B cell (primary cell): ENCODE data around the gene RALA. TPM values are rescaled to one million over a fixed set of nuclear protein-coding genes. Genes with fewer than 3 reads are reported as not detected.

Source experiments
- ATAC-seq: fragments of 200-7000 bp; cut with Tn5 transposase; one replicate; pipeline ENCODE4 v1.10.0; 2021; ENCODE audit warnings: low read depth, mild to moderate bottlenecking, moderate number of reproducible peaks, moderate library complexity
- CTCF ChIA-PET: fragments of 350-600 bp; sonication (Branson Sonifier 250); formaldehyde crosslinking; loops from one replicate; lab custom pipeline; 2021; ENCODE audit warnings: antibody characterized with exemption, inconsistent platforms; lab: Charles Lee
- POLR2A ChIA-PET: fragments of 350-600 bp; sonication (Branson Sonifier 250); formaldehyde crosslinking; loops from one replicate; lab custom pipeline; 2021; ENCODE audit warnings: antibody characterized with exemption; lab: Charles Lee
- DNase-seq: peaks from one replicate; pipeline ENCODE4 v3.0.0; 2013
- H2AFZ ChIP-seq: 2 replicates; pipeline ENCODE4 v1.6.1; 2012; ENCODE audit warnings: mild to moderate bottlenecking, low read depth, low read length; ENCODE audit not compliant: insufficient read depth, poor library complexity, severe bottlenecking
- H3K27ac ChIP-seq, 2 donors: 1 replicate in 1 of 2; 2 replicates in 1 of 2; pipeline ENCODE4 v1.5.1; 2012 to 2013; ENCODE audit warnings: low read length in 2 of 2, mild to moderate bottlenecking in 2 of 2, moderate library complexity in 1 of 2
- H3K27me3 ChIP-seq, 4 experiments: fragments of 200-600 bp in 1 of 4; sonication (generic) in 1 of 4; replicated peaks in 1 of 4; 1 replicate in 2 of 4; 2 replicates in 2 of 4; pipeline versions ENCODE4 v1.6.1 to v1.7.0; 2013 to 2016; ENCODE audit warnings: low read length in 3 of 4, mild to moderate bottlenecking in 2 of 4, mixed read lengths in 1 of 4, moderate library complexity in 1 of 4; ENCODE audit not compliant: insufficient read depth in 4 of 4, control insufficient read depth in 3 of 4; ENCODE audit errors: control extremely low read depth in 1 of 4
- H3K36me3 ChIP-seq, 2 experiments: replicated peaks in 1 of 2; 1 replicate in 1 of 2; 2 replicates in 1 of 2; pipeline versions ENCODE4 v1.6.1 to v1.7.1; 2013; ENCODE audit warnings: low read length in 1 of 2; ENCODE audit not compliant: insufficient read depth in 2 of 2, control insufficient read depth in 1 of 2; ENCODE audit errors: control extremely low read depth in 1 of 2, extremely low read depth in 1 of 2
- H3K4me1 ChIP-seq, 2 donors: fragments of 200-600 bp in 1 of 2; sonication (generic) in 1 of 2; 1 replicate in 1 of 2; 2 replicates in 1 of 2; pipeline versions ENCODE4 v1.5.1 to v1.6.1; 2013 to 2017; ENCODE audit warnings: low read length in 2 of 2; ENCODE audit not compliant: control insufficient read depth in 2 of 2, insufficient read depth in 2 of 2
- H3K4me2 ChIP-seq: replicated peaks from 2 replicates; pipeline ENCODE3; 2012; ENCODE audit warnings: mild to moderate bottlenecking, low read depth, low read length; ENCODE audit not compliant: poor library complexity, severe bottlenecking
- H3K4me3 ChIP-seq, 5 experiments: fragments of 200-600 bp in 1 of 5; sonication (generic) in 1 of 5; 1 replicate in 3 of 5; 2 replicates in 2 of 5; pipeline versions ENCODE4 v1.5.1 to v1.7.0; 2011 to 2016; ENCODE audit warnings: low read length in 4 of 5, mild to moderate bottlenecking in 4 of 5, low read depth in 2 of 5, control low read depth in 1 of 5, moderate library complexity in 1 of 5; ENCODE audit not compliant: insufficient read depth in 1 of 5; ENCODE audit errors: control extremely low read depth in 1 of 5, extremely low read depth in 1 of 5
- H3K79me2 ChIP-seq: fragments of 200-600 bp; sonication (generic); one replicate; pipeline ENCODE4 v1.6.0; 2016; ENCODE audit warnings: low read length; ENCODE audit not compliant: control insufficient read depth, insufficient read depth
- H3K9ac ChIP-seq: fragments of 200-600 bp; sonication (generic); 2 replicates; pipeline ENCODE4 v1.6.1; 2017; ENCODE audit warnings: mild to moderate bottlenecking, low read length, moderate library complexity
- H3K9me3 ChIP-seq, 3 donors: one replicate each; pipeline versions ENCODE4 v1.6.1 to v1.7.1; 2013; ENCODE audit warnings: low read length in 2 of 3; ENCODE audit not compliant: control insufficient read depth in 2 of 3, insufficient read depth in 1 of 3; ENCODE audit errors: control extremely low read depth in 1 of 3
- H4K20me1 ChIP-seq: 2 replicates; pipeline ENCODE4 v1.6.0; 2012; ENCODE audit warnings: mild to moderate bottlenecking, low read length; ENCODE audit not compliant: insufficient read depth, control insufficient read depth, poor library complexity, severe bottlenecking
- H3K27ac Mint-ChIP-seq: one replicate; pipeline ENCODE4 v1.8.0; 2021; ENCODE audit warnings: mixed read lengths
- H3K27me3 Mint-ChIP-seq: one replicate; pipeline ENCODE4 v1.8.0; 2021; ENCODE audit warnings: mixed read lengths
- H3K4me1 Mint-ChIP-seq: one replicate; pipeline ENCODE4 v1.8.0; 2021; ENCODE audit warnings: mixed read lengths
- H3K4me3 Mint-ChIP-seq: one replicate; pipeline ENCODE4 v1.8.0; 2021; ENCODE audit warnings: mixed read lengths
- H3K9me3 Mint-ChIP-seq: one replicate; pipeline ENCODE4 v1.8.0; 2022; ENCODE audit warnings: mixed read lengths; ENCODE audit not compliant: insufficient read depth
- CTCF ChIP-seq: fragments of 200-600 bp; IDR thresholded peaks from one replicate; pipeline ENCODE4 v1.8.0; 2022; ENCODE audit warnings: antibody characterized with exemption, mild to moderate bottlenecking
- EZH2 ChIP-seq: IDR thresholded peaks from 2 replicates; pipeline ENCODE4 v1.6.1; 2012; ENCODE audit warnings: borderline replicate concordance, low read depth, mild to moderate bottlenecking, moderate library complexity, low read length; ENCODE audit not compliant: insufficient read depth, poor library complexity, severe bottlenecking
- WGBS: methylation state at CpG from one replicate; pipeline ENCODE4 v1.1.5; 2013; ENCODE audit warnings: missing lambda C conversion rate; ENCODE audit not compliant: insufficient coverage; 5-methylcytosine and 5-hydroxymethylcytosine counted together
- intact Hi-C: fragments of 100-400 bp; cut with micrococcal nuclease; formaldehyde crosslinking; loops from one replicate; pipeline ENCODE4 v1.10.0; 2022
- polyA plus RNA-seq: library from polyadenylated mRNA; depleted of rRNA; stranded (reverse); fragments of >200 nt; gene quantifications from 2 replicates; pipeline ENCODE4 v1.2.3, GENCODE V29; 2012
- total RNA-seq, 2 donors: library from RNA; stranded (reverse); fragments of 120-200 nt in 1 of 2; gene quantifications; 1 replicate in 1 of 2; 2 replicates in 1 of 2; pipeline versions ENCODE4 v1.2.3 to v1.2.4, GENCODE V29; 2013 to 2022

RALA gene
- total and polyA plus RNA-seq, 2 donors (not counting 1 experiment from before 2014, with no cell fraction given) = 9.3 to 29.8 TPM

GRCh38 chr7:39602351-39602750 is 21.0 kb upstream of the RALA start:
- Histone ChIP-seq H3K4me2 (no peak overlapping the region), H3K36me3 (no peaks in the 10 kb centered on the region), H3K79me2 (no peaks in the 10 kb centered on the region), H3K9ac (no peak overlapping the region), H3K4me3 (no peak overlapping the region), H3K27ac (no peak overlapping the region), H2AFZ (no peak overlapping the region), H4K20me1 (no peaks in the 10 kb centered on the region), H3K4me1 (no peaks in the 10 kb centered on the region), H3K9me3 (no peaks in the 10 kb centered on the region), H3K27me3 (no peaks in the 10 kb centered on the region)
- DNase-seq (no peak), ATAC-seq (no peak)
- H3K9me3 Mint-ChIP-seq = no peaks in the 10 kb centered on the region
- WGBS = 89% methylated on average over 1 of the region's 2 CpGs
- POLR2A ChIA-PET = no interaction called here
- intact Hi-C loops = no loop called here
- H3K27me3 Mint-ChIP-seq = peaks cover 4% of the 10 kb centered on the region
- CTCF ChIA-PET = interaction anchor here (1.2 kb wide), 1 partner anchor 22 kb away, joined by 3 read pairs; no protein-coding TSS in a partner anchor
- H3K4me3 Mint-ChIP-seq = no peak overlapping the region
- peaks cover 3% of the 10 kb centered on the region for H3K4me1 Mint-ChIP-seq
- no peak for TF ChIP-seq EZH2
- no peak for TF ChIP-seq CTCF
- H3K27ac Mint-ChIP-seq = no peak overlapping the region

GRCh38 chr7:39603924-39604323 is 19.4 kb upstream of the RALA start:
- Histone ChIP-seq H4K20me1 (no peaks in the 10 kb centered on the region), H3K27ac (no peak overlapping the region), H3K36me3 (no peaks in the 10 kb centered on the region), H3K4me2 (no peak overlapping the region), H3K4me3 (no peak overlapping the region), H3K4me1 (no peaks in the 10 kb centered on the region), H3K79me2 (no peaks in the 10 kb centered on the region), H3K9ac (no peak overlapping the region), H3K9me3 (no peaks in the 10 kb centered on the region), H2AFZ (no peak overlapping the region), H3K27me3 (no peaks in the 10 kb centered on the region)
- CTCF ChIA-PET = interaction anchor here (1.5 to 2.0 kb wide), 2 partner anchors 24 to 25 kb away, joined by 4 to 7 read pairs; no protein-coding TSS in a partner anchor
- intact Hi-C loops = no loop called here
- H3K4me1 Mint-ChIP-seq = peaks cover 4% of the 10 kb centered on the region
- ATAC-seq (no peak), DNase-seq (no peak)
- POLR2A ChIA-PET = no interaction called here
- no peak overlapping the region for H3K4me3 Mint-ChIP-seq
- no peak overlapping the region for H3K27ac Mint-ChIP-seq
- TF ChIP-seq CTCF (no peak), EZH2 (no peak)
- peaks cover 11% of the 10 kb centered on the region for H3K27me3 Mint-ChIP-seq
- no peaks in the 10 kb centered on the region for H3K9me3 Mint-ChIP-seq
